ENCODE results near the gene AFAP1L1. TPM values are rescaled to one million over a fixed set of nuclear protein-coding genes. Genes with fewer than 3 reads are reported as not detected.

Gene AFAP1L1
- total RNA-seq, 2 donors from 2014 or later: 0.58 to 0.79 TPM

- H3K9me3 Mint-ChIP-seq: no peaks in the 10 kb centered on the region
- H3K9me3 ChIP-seq (ENCODE audit: control insufficient read depth, low read length): no peaks in the 10 kb centered on the region
These were observed 55.0 kb downstream of the AFAP1L1 start for GRCh38 chr5:149326611-149327010.

DNA sequence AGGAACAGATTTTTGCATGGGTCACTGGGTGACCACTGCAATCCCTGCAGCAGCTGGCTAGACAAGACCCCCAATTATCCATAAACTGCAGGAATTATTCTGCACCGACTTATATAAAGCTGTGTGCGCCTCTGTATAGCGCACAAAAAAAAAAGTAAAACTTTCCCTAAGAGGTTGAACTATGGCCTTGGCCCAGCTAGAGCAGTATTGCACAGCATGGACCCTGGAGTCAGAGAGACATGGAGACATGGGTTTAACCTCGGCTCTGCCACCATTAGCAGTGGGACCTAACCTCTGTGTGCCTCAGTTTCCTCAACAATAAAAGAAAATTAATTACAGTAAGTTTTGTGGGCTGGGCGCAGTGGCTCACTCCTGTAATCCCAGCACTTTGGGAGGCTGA is 56.5 kb downstream of the AFAP1L1 start:
- H3K36me3 ChIP-seq (ENCODE audit: control insufficient read depth, insufficient read depth, low read length): no peaks in the 10 kb centered on the region
- H3K4me3 ChIP-seq (ENCODE audit: low read length): no peak overlapping the region
- Mint-ChIP-seq H3K27me3 (ENCODE audit: insufficient read depth) (peaks cover 2% of the 10 kb centered on the region), H3K9me3 (no peaks in the 10 kb centered on the region), H3K4me1 (no peaks in the 10 kb centered on the region), H3K4me3 (no peak overlapping the region), H3K36me3 (ENCODE audit: low read depth) (no peaks in the 10 kb centered on the region), H3K27ac (no peak overlapping the region)
- no peak overlapping the region for H3K9ac ChIP-seq (ENCODE audit: extremely low read depth, low read length, poor library complexity, severe bottlenecking)
- no peaks in the 10 kb centered on the region for H3K4me1 ChIP-seq (ENCODE audit: control insufficient read depth, insufficient read depth, low read length)
- no peak overlapping the region for H3K27ac ChIP-seq (ENCODE audit: low read depth, low read length)
- H3K27me3 ChIP-seq (ENCODE audit: control insufficient read depth, insufficient read depth, low read length, poor library complexity, severe bottlenecking): no peaks in the 10 kb centered on the region
- no peaks in the 10 kb centered on the region for H3K9me3 ChIP-seq (ENCODE audit: control insufficient read depth, low read length)
- no peak for TF ChIP-seq CTCF (conservative IDR thresholded peaks at IDR 0.05)
- DNase-seq: no peak
- 95 to 97% methylated on average over 4 to 5 of the region's 5 CpGs for WGBS, 2 experiments (ENCODE audit: insufficient coverage in 1 of 2, insufficient read length in 1 of 2)

More at GRCh38 chr5:149326611-149327010, 55.0 kb downstream of the AFAP1L1 start:
- no peaks in the 10 kb centered on the region for H3K36me3 ChIP-seq (ENCODE audit: control insufficient read depth, insufficient read depth, low read length)
- H3K27me3 ChIP-seq (ENCODE audit: control insufficient read depth, insufficient read depth, low read length, poor library complexity, severe bottlenecking): no peaks in the 10 kb centered on the region
- no peak overlapping the region for H3K27ac ChIP-seq (ENCODE audit: low read depth, low read length)
- Mint-ChIP-seq H3K4me3 (no peak overlapping the region), H3K27me3 (ENCODE audit: insufficient read depth) (peaks cover 2% of the 10 kb centered on the region), H3K4me1 (peaks cover 5% of the 10 kb centered on the region), H3K27ac (no peak overlapping the region), H3K36me3 (ENCODE audit: low read depth) (no peaks in the 10 kb centered on the region)
- WGBS, 2 experiments (ENCODE audit: insufficient coverage in 1 of 2, insufficient read length in 1 of 2): 88 to 91% methylated on average over 2 to 3 of the region's 3 CpGs
- no peak overlapping the region for H3K4me3 ChIP-seq (ENCODE audit: low read length)
- TF ChIP-seq CTCF (conservative IDR thresholded peaks at IDR 0.05): no peak
- DNase-seq: no peak
- no peaks in the 10 kb centered on the region for H3K4me1 ChIP-seq (ENCODE audit: control insufficient read depth, insufficient read depth, low read length)
- no peak overlapping the region for H3K9ac ChIP-seq (ENCODE audit: extremely low read depth, low read length, poor library complexity, severe bottlenecking)

DNA sequence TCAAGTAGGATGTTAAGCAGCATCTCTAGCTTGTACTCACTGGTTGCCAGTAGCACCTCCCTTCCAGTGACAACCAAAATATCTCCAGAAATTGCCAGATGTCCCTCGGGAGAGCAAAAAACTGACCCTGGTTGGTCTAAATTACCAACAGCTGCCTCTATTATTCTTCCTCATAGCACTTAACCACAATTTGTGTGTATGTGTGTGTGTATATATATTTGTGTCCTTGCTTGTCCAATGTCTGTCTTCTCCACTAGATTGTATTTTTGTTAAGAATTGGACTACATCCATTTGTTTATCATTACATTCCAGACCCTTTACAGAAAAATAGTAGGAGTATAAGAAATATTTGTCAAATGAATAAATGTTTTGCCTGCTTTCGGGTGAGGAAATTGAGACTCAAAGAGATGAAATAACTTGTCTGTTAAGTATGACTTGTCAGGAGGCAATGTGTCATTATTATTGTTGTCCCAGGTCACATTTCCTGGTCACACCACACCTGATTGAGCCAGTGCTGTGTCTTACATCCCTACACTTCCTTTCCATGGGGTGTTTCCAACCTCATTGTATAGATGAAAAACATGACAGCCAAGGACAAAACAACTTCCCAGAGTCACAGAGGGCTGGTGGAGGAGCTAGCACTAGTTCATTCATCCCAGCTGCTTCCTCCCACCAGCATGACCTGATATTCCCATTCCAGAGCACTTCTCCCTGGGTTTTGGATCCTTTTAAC is 62.2 kb downstream of the AFAP1L1 start:
- Histone ChIP-seq H3K4me1 (ENCODE audit: control insufficient read depth, insufficient read depth, low read length) (no peaks in the 10 kb centered on the region), H3K9ac (ENCODE audit: extremely low read depth, low read length, poor library complexity, severe bottlenecking) (no peak overlapping the region), H3K27me3 (ENCODE audit: control insufficient read depth, insufficient read depth, low read length, poor library complexity, severe bottlenecking) (no peaks in the 10 kb centered on the region), H3K4me3 (ENCODE audit: low read length) (no peak overlapping the region), H3K36me3 (ENCODE audit: control insufficient read depth, insufficient read depth, low read length) (no peaks in the 10 kb centered on the region), H3K9me3 (ENCODE audit: control insufficient read depth, low read length) (no peaks in the 10 kb centered on the region), H3K27ac (ENCODE audit: low read depth, low read length) (no peak overlapping the region)
- WGBS, 2 experiments (ENCODE audit: insufficient coverage in 1 of 2, insufficient read length in 1 of 2): 86 to 100% methylated on average over 1 to 2 of the region's 2 CpGs
- Mint-ChIP-seq H3K36me3 (ENCODE audit: low read depth) (no peaks in the 10 kb centered on the region), H3K9me3 (no peaks in the 10 kb centered on the region), H3K27me3 (ENCODE audit: insufficient read depth) (peaks cover 8% of the 10 kb centered on the region), H3K4me1 (no peaks in the 10 kb centered on the region), H3K4me3 (no peak overlapping the region), H3K27ac (no peak overlapping the region)
- DNase-seq: no peak
- TF ChIP-seq CTCF (conservative IDR thresholded peaks at IDR 0.05): no peak

All from endodermal cell (in vitro differentiated cells).